MCF 10A (cell line): Measurements from ENCODE around the gene FYCO1. TPM values are rescaled to one million over a fixed set of nuclear protein-coding genes. Genes with fewer than 3 reads are reported as not detected.
A peak's percentile ranks its signal among the peaks of the same experiment; 100 is the strongest.
"Not testable (repeated sequence)": the region's sequence is repeated elsewhere in the genome, so short reads cannot be mapped to it uniquely, and the experiment has no call there.

ENCODE experiments used
- Bru-seq: library from RNA; stranded (reverse); fragments of 400-500 nt; gene quantifications from one replicate; lab custom pipeline; 2021; lab: Mats Ljungman, UMichigan
- BruChase-seq, 2 experiments: library from RNA; stranded (reverse); fragments of 400-500 nt; gene quantifications; one replicate each; lab custom pipeline; 2021; lab: Mats Ljungman, UMichigan
- BruUV-seq: library from RNA; stranded (reverse); fragments of 400-500 nt; replicated peaks from 2 replicates; lab custom pipeline; 2021; lab: Mats Ljungman, UMichigan
- CTCF ChIA-PET: fragments of 300-600 bp; sonication (Branson Sonifier 250); formaldehyde crosslinking; extraction: SDS; loops from one replicate; lab custom pipeline; 2021; ENCODE audit warnings: antibody characterized with exemption, inconsistent platforms; lab: Yijun Ruan, JAX
- POLR2A ChIA-PET: fragments of 300-600, 350-650 bp; sonication (Branson Sonifier 250); formaldehyde crosslinking; extraction: SDS; loops from one replicate; lab custom pipeline; 2020; ENCODE audit warnings: antibody characterized with exemption, inconsistent platforms; lab: Yijun Ruan, JAX
- DNase-seq: peaks from one replicate; pipeline ENCODE4 v3.0.0-alpha.2; 2018; ENCODE audit not compliant: unreplicated experiment
- H3K27ac Mint-ChIP-seq: one replicate; pipeline ENCODE4 v1.8.0; 2022; ENCODE audit warnings: mild to moderate bottlenecking, low read depth, mixed read lengths; ENCODE audit not compliant: unreplicated experiment
- H3K27me3 Mint-ChIP-seq: one replicate; pipeline ENCODE4 v1.8.0; 2022; ENCODE audit warnings: mixed read lengths; ENCODE audit not compliant: insufficient read depth, unreplicated experiment
- H3K36me3 Mint-ChIP-seq: one replicate; pipeline ENCODE4 v1.8.0; 2022; ENCODE audit warnings: mild to moderate bottlenecking, moderate library complexity, mixed read lengths; ENCODE audit not compliant: insufficient read depth, unreplicated experiment
- H3K4me1 Mint-ChIP-seq: one replicate; pipeline ENCODE4 v1.8.0; 2022; ENCODE audit warnings: mixed read lengths; ENCODE audit not compliant: insufficient read depth, unreplicated experiment
- H3K4me3 Mint-ChIP-seq: one replicate; pipeline ENCODE4 v1.8.0; 2022; ENCODE audit warnings: mild to moderate bottlenecking, moderate library complexity, mixed read lengths; ENCODE audit not compliant: unreplicated experiment
- H3K9me3 Mint-ChIP-seq: one replicate; pipeline ENCODE4 v1.8.0; 2022; ENCODE audit warnings: mixed read lengths; ENCODE audit not compliant: unreplicated experiment
- intact Hi-C: fragments of 100-400 bp; cut with micrococcal nuclease; formaldehyde crosslinking; loops from 2 replicates; pipeline ENCODE4 v1.14.1; 2022
- long read RNA-seq: library from polyadenylated mRNA; stranded (forward); transcript quantifications from one replicate; pipeline ENCODE4 v2.0.0, GENCODE V29; 2022
- total RNA-seq: library from RNA; stranded (reverse); gene quantifications from 2 replicates; pipeline ENCODE4 v1.2.3, GENCODE V29; 2022
- TF ChIP-seq, protein P1 (sequence below): fragments of 200-600 bp; IDR thresholded peaks from one replicate; pipeline ENCODE4 v1.8.0; 2022; ENCODE audit warnings: antibody characterized with exemption, mild to moderate bottlenecking; ENCODE audit not compliant: unreplicated experiment

FYCO1 gene
- total RNA-seq: 17.0 and 18.4 TPM in 2 replicates
- percentile 67 among the genes with signal in this experiment for Bru-seq, nascent RNA
- BruChase-seq, experiment 1, labeled RNA remaining after a 6-hour chase: percentile 69 among the genes with signal in this experiment
- BruChase-seq, experiment 2, labeled RNA remaining after a 2-hour chase: percentile 62 among the genes with signal in this experiment
- long read RNA-seq, partial matches to known transcripts: 0 of 8 reads
- long read RNA-seq, other reads (novel, unspliced or antisense): 8 of 8 reads

DNA sequence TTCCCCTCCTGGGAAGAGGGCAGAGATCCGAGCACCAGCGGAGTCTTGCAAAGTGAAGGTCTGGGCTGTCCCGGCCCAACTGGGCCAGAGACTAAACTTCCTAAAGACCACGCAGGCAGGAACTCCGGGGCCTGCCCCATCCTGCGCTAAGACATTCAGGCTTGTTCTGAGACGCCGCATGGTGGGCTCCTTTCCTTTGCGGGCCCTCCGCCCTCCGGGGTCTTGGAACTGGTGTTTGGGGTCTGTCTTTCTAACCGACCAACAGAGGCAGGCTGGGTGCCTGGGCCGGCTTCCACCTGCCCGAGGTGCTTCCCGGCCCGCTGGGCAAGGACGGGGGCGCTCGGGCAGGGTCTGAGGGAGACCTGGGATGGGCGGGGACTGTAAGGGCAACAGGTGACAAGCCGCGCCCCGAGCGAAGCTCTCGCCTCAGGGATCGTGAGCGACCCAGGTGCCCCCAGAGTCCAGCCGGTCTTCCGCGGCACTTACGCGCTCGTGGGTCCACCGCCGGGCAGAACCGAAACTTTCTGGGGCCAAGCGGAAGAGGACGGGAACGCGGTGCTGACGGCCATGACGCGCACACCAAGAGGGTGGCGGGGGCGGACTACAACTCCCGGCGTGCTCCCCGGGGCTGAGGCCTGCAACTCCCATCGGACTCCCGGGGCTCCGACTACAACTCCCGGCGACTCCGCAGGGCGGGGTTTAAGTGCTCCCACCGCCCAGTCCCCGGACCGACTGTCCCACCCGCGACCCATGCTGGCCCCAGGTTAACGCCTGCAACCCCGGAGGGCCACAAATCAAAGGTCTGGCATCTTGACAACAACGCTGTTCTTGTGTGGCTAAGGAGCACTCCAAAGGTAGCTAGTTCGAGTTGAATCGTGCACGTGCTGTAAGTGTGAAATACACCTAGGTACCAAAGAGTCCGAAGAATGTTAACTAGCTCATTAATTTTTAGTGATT is at the start of gene FYCO1:
Gene FYCO1, minus strand, starts transcription at position 589 of the 957 bp plus-strand sequence. CDS start 10,914 bp downstream, outside the sequence.
- POLR2A ChIA-PET: interaction anchor here (0.6 to 3.8 kb wide), 6 partner anchors 10 to 117 kb away, joined by 3 to 24 read pairs (median 4); no protein-coding TSS in a partner anchor
- Mint-ChIP-seq H3K27me3 (no peaks in the 10 kb centered on the region), H3K4me3 (peak within 1 kb of the TSS; percentile 80), H3K27ac (peak within 1 kb of the TSS; percentile 35), H3K36me3 (peaks cover 7% of the 10 kb centered on the region), H3K4me1 (peaks cover 6% of the 10 kb centered on the region), H3K9me3 (no peaks in the 10 kb centered on the region)
- TF ChIP-seq, protein P1, sequence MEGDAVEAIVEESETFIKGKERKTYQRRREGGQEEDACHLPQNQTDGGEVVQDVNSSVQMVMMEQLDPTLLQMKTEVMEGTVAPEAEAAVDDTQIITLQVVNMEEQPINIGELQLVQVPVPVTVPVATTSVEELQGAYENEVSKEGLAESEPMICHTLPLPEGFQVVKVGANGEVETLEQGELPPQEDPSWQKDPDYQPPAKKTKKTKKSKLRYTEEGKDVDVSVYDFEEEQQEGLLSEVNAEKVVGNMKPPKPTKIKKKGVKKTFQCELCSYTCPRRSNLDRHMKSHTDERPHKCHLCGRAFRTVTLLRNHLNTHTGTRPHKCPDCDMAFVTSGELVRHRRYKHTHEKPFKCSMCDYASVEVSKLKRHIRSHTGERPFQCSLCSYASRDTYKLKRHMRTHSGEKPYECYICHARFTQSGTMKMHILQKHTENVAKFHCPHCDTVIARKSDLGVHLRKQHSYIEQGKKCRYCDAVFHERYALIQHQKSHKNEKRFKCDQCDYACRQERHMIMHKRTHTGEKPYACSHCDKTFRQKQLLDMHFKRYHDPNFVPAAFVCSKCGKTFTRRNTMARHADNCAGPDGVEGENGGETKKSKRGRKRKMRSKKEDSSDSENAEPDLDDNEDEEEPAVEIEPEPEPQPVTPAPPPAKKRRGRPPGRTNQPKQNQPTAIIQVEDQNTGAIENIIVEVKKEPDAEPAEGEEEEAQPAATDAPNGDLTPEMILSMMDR: no peak
- DNase-seq: peak; percentile 84
- BruUV-seq: TSS peak; percentile 67
- intact Hi-C loops: no loop called here
- CTCF ChIA-PET: interaction anchor here (0.6 to 5.9 kb wide), 6 partner anchors 21 to 1032 kb away, joined by 3 to 33 read pairs (median 4); no protein-coding TSS in a partner anchor

DNA sequence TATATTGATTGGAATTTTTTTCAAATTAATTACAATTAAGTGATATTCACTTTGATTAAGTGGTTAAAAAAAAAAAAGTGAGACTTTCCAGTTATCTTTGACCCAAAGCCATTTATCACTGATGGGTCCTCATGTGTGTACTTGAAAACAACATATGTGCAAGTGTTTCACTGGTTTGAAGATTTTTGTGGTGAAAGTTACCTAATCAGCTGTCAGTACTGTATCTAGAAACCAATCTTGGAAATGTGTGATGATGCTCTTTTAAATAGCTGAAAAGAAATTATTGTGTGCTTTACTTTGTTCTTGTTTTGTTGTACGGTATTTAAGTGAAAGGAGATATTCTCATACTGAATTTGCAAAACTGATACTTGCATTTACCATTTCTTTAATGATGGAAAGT is 43.3 kb upstream of the FYCO1 start:
- no TSS peak for BruUV-seq
- TF ChIP-seq, protein P1: no peak
- no peak for DNase-seq
- Mint-ChIP-seq H3K27me3 (no peaks in the 10 kb centered on the region), H3K27ac (no peak overlapping the region), H3K4me3 (no peak overlapping the region), H3K36me3 (peaks cover 5% of the 10 kb centered on the region), H3K4me1 (no peaks in the 10 kb centered on the region), H3K9me3 (no peaks in the 10 kb centered on the region)
- ChIA-PET CTCF (no interaction called here), POLR2A (no interaction called here)
- intact Hi-C loops: no loop called here

DNA sequence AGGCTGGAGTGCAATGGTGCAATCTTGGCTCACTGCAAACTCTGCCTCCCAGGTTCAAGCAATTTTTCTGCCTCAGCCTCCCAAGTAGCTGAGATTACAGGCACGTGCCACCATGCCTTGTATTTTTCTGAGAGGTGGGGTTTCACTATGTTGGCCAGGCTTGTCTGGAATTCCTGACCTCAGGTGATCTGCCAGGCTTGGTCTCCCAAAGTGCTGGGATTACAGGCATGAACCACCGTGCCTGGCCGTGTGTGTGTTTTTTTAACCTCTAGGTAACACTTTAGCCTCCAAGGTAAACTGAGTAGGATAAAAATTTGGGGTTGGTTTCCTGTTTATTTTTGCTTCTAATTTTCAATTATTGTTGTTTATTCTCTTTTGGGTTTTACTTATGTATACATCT is 42.4 kb upstream of the FYCO1 start:
- intact Hi-C loops, H3K36me3 Mint-ChIP-seq, H3K27ac Mint-ChIP-seq, BruUV-seq, H3K27me3 Mint-ChIP-seq, DNase-seq, H3K4me3 Mint-ChIP-seq, POLR2A ChIA-PET, CTCF ChIA-PET, H3K9me3 Mint-ChIP-seq, H3K4me1 Mint-ChIP-seq: not testable (repeated sequence)

DNA sequence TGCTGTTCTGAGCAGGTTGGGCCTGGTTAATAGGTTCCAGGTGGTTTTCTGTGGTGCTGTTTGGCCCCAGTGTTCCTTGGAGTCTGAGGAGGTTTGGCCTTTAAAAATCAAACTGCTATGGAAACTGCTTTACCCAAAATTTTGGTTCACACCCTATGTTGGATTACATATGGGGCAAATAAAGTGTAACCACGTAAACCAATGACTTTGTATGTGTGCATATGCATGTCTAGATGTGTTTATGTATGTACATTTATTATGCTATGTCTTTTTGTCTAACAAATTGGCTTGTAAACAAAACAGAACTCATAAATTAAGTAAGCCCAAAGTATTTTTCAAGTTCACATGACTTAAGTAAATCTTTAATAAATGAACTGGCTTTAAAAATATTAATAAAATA is 40.6 kb upstream of the FYCO1 start:
- ChIA-PET POLR2A (no interaction called here), CTCF (no interaction called here)
- TF ChIP-seq, protein P1: no peak
- Mint-ChIP-seq H3K4me3 (no peak overlapping the region), H3K27me3 (no peaks in the 10 kb centered on the region), H3K9me3 (no peaks in the 10 kb centered on the region), H3K4me1 (no peaks in the 10 kb centered on the region), H3K36me3 (peaks cover 5% of the 10 kb centered on the region), H3K27ac (no peak overlapping the region)
- DNase-seq: no peak
- BruUV-seq: no TSS peak
- intact Hi-C loops: no loop called here
